B cell (primary cell): ENCODE data around the gene ZNF516.

ENCODE experiments used
- EZH2 ChIP-seq: IDR thresholded peaks from 2 replicates; pipeline ENCODE4 v1.6.1; 2012; ENCODE audit warnings: borderline replicate concordance, low read depth, mild to moderate bottlenecking, moderate library complexity, low read length; ENCODE audit not compliant: insufficient read depth, poor library complexity, severe bottlenecking
- TF ChIP-seq, protein P1 (sequence below): fragments of 200-600 bp; IDR thresholded peaks from one replicate; pipeline ENCODE4 v1.8.0; 2022; ENCODE audit warnings: antibody characterized with exemption, mild to moderate bottlenecking

DNA sequence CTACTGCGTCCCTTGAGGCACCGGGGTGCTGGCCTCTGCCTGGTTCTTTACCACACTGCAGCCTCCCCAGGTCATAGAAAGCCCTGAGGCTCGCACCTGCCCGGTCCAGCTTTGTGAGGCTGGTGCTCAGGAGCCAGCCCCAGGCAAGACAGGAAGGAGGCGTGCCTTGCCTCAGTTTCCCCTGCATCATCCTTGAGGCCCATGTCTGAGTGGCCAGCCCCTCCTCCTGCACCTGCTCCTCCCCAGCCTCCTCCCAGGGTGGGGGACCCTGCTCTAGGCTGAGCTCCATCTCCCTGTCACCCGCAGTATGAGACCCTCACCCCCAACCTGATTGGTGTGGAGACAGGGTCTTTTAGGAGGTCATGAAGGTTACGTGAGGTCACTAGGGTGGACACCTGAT is 147.7 kb downstream of the ZNF516 start:
- TF ChIP-seq, protein P1, sequence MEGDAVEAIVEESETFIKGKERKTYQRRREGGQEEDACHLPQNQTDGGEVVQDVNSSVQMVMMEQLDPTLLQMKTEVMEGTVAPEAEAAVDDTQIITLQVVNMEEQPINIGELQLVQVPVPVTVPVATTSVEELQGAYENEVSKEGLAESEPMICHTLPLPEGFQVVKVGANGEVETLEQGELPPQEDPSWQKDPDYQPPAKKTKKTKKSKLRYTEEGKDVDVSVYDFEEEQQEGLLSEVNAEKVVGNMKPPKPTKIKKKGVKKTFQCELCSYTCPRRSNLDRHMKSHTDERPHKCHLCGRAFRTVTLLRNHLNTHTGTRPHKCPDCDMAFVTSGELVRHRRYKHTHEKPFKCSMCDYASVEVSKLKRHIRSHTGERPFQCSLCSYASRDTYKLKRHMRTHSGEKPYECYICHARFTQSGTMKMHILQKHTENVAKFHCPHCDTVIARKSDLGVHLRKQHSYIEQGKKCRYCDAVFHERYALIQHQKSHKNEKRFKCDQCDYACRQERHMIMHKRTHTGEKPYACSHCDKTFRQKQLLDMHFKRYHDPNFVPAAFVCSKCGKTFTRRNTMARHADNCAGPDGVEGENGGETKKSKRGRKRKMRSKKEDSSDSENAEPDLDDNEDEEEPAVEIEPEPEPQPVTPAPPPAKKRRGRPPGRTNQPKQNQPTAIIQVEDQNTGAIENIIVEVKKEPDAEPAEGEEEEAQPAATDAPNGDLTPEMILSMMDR: no peak
- no peak for TF ChIP-seq EZH2
